GM12801 (cell line): ENCODE results near the gene MTG2.

Experiments
- CTCF ChIP-seq: IDR thresholded peaks from one replicate; pipeline ENCODE4 v1.5.1; 2011; ENCODE audit warnings: control low read depth; ENCODE audit not compliant: insufficient read length; ENCODE audit errors: extremely low read depth

MTG2 gene

GRCh38 chr20:62237801-62238568, 55.2 kb downstream of the MTG2 start, which contains the start of gene OSBPL2:
TSS of gene OSBPL2 (plus strand) at chr20:62238521. CDS start at chr20:62256185, 17,664 bp downstream.
- no peak for TF ChIP-seq CTCF

- TF ChIP-seq CTCF, result no peak
Observed at GRCh38 chr20:62238569-62239277, 55.9 kb downstream of the MTG2 start.

GRCh38 chr20:62239278-62239879, 56.6 kb downstream of the MTG2 start:
- TF ChIP-seq CTCF, result no peak

- TF ChIP-seq CTCF, result no peak
Observed at GRCh38 chr20:62240020-62240685, 57.3 kb downstream of the MTG2 start.

GRCh38 chr20:62241506-62241905, 58.7 kb downstream of the MTG2 start:
- TF ChIP-seq CTCF, result no peak

- no peak for TF ChIP-seq CTCF
Observed at GRCh38 chr20:62242176-62242575, 59.3 kb downstream of the MTG2 start.

GRCh38 chr20:62243106-62243505, 60.3 kb downstream of the MTG2 start:
- no peak for TF ChIP-seq CTCF
